HepG2 (cell line): ENCODE results near the gene LBR. TPM values are rescaled to one million over a fixed set of nuclear protein-coding genes. Genes with fewer than 3 reads are reported as not detected.

ENCODE experiments used
- CEBPB ChIP-seq: IDR thresholded peaks from 2 replicates; pipeline ENCODE4 v1.6.1; 2011; ENCODE audit warnings: low read depth, low read length, improper control_type of control experiment, borderline replicate concordance
- FOXK1 ChIP-seq: sonication (generic); formaldehyde crosslinking; IDR thresholded peaks from 2 replicates; pipeline ENCODE4 v1.4.0; 2020; ENCODE audit warnings: low read depth, missing genetic modification reagents, borderline replicate concordance
- HOXA9 ChIP-seq: sonication (generic); formaldehyde crosslinking; IDR thresholded peaks from 2 replicates; pipeline ENCODE4 v1.8.1; 2022; ENCODE audit warnings: missing genetic modification reagents, mild to moderate bottlenecking, moderate library complexity, borderline replicate concordance
- KDM1A ChIP-seq: IDR thresholded peaks from 2 replicates; pipeline ENCODE4 v1.6.1; 2016; ENCODE audit warnings: missing compliant biosample characterization
- NBN ChIP-seq: fragments of 450-650 bp; conservative IDR thresholded peaks from 2 replicates; pipeline ENCODE4 v1.6.1; 2017
- NCOA2 ChIP-seq: sonication (generic); formaldehyde crosslinking; IDR thresholded peaks from 2 replicates; pipeline ENCODE4 v1.8.0; 2022; ENCODE audit warnings: inconsistent platforms
- SP1 ChIP-seq, 2 experiments: fragments of 450-650 bp in 1 of 2; sonication (generic) in 1 of 2; formaldehyde crosslinking in 1 of 2; IDR thresholded peaks; 2 replicates each; pipeline versions ENCODE4 v1.4.0 to v1.6.1; 2016 to 2020; ENCODE audit warnings: missing genetic modification reagents in 1 of 2
- TBL1XR1 ChIP-seq: fragments of 150-350 bp; IDR thresholded peaks from 2 replicates; pipeline ENCODE4 v1.6.1; 2014; ENCODE audit warnings: borderline replicate concordance, low read length; ENCODE audit not compliant: partially characterized antibody
- THYN1 ChIP-seq: sonication (generic); formaldehyde crosslinking; IDR thresholded peaks from 2 replicates; pipeline ENCODE4 v1.8.1; 2023; ENCODE audit warnings: low read depth, mild to moderate bottlenecking, moderate library complexity, missing genetic modification reagents, borderline replicate concordance
- ZBTB7B ChIP-seq: sonication (generic); formaldehyde crosslinking; IDR thresholded peaks from 2 replicates; pipeline ENCODE4 v1.4.0; 2020; ENCODE audit warnings: missing genetic modification reagents
- ZNF766 ChIP-seq: sonication (generic); formaldehyde crosslinking; IDR thresholded peaks from 2 replicates; pipeline ENCODE4 v1.5.0; 2020; ENCODE audit warnings: missing genetic modification reagents, borderline replicate concordance
- ZNF773 ChIP-seq: sonication (generic); formaldehyde crosslinking; IDR thresholded peaks from 2 replicates; pipeline ENCODE4 v1.4.0; 2020; ENCODE audit warnings: missing genetic modification reagents, borderline replicate concordance
- polyA plus RNA-seq, 8 experiments: library from polyadenylated mRNA; depleted of rRNA in 3 of 8; stranded (reverse) in 7 of 8; unstranded in 1 of 8; fragments of >200 nt; fragmentation: Illumina TruSeq in 4 of 8; extraction: Trizol in 4 of 8; gene quantifications; 2 replicates each; pipeline versions ENCODE4 v1.2.1 to v1.2.3, GENCODE V29; 2011 to 2016; ENCODE audit warnings: low read depth in 4 of 8, missing spikeins in 1 of 8, mixed read lengths in 1 of 8; ENCODE audit not compliant: insufficient read depth in 1 of 8
- total RNA-seq, 5 experiments: library from RNA; depleted of rRNA; stranded (reverse); fragments of >200 nt; fragmentation: Illumina TruSeq; extraction: Trizol; gene quantifications; 2 replicates each; pipeline ENCODE4 v1.2.3, GENCODE V29; 2016; ENCODE audit warnings: low read depth in 1 of 5
- TF ChIP-seq, protein P1 (sequence below): sonication (generic); formaldehyde crosslinking; IDR thresholded peaks from 2 replicates; pipeline ENCODE4 v1.8.0; 2022; ENCODE audit warnings: mild to moderate bottlenecking, missing genetic modification reagents
- TF ChIP-seq, protein P2 (sequence below): sonication (generic); formaldehyde crosslinking; IDR thresholded peaks from 2 replicates; pipeline ENCODE4 v1.5.0; 2020; ENCODE audit warnings: mild to moderate bottlenecking, missing genetic modification reagents
- TF ChIP-seq, protein P3 (sequence below): sonication (generic); formaldehyde crosslinking; IDR thresholded peaks from 2 replicates; pipeline ENCODE4 v1.4.0; 2020; ENCODE audit warnings: missing genetic modification reagents, borderline replicate concordance
- TF ChIP-seq, protein P4 (sequence below): sonication (generic); formaldehyde crosslinking; IDR thresholded peaks from 2 replicates; pipeline ENCODE4 v1.4.0; 2020; ENCODE audit warnings: missing genetic modification reagents; ENCODE audit errors: not compliant biosample characterization
- TF ChIP-seq, protein P5 (sequence below): sonication (generic); formaldehyde crosslinking; IDR thresholded peaks from 2 replicates; pipeline ENCODE4 v1.5.0; 2020; ENCODE audit warnings: missing genetic modification reagents
- TF ChIP-seq, protein P6 (sequence below): sonication (generic); formaldehyde crosslinking; conservative IDR thresholded peaks from 2 replicates; pipeline ENCODE4 v1.4.0; 2020; ENCODE audit warnings: missing genetic modification reagents

LBR gene
- total and polyA plus RNA-seq, 2 of the 13 experiments (the other 11 are each of a cell fraction or from before 2014, with no cell fraction given), result 38.9 to 76.7 TPM

DNA sequence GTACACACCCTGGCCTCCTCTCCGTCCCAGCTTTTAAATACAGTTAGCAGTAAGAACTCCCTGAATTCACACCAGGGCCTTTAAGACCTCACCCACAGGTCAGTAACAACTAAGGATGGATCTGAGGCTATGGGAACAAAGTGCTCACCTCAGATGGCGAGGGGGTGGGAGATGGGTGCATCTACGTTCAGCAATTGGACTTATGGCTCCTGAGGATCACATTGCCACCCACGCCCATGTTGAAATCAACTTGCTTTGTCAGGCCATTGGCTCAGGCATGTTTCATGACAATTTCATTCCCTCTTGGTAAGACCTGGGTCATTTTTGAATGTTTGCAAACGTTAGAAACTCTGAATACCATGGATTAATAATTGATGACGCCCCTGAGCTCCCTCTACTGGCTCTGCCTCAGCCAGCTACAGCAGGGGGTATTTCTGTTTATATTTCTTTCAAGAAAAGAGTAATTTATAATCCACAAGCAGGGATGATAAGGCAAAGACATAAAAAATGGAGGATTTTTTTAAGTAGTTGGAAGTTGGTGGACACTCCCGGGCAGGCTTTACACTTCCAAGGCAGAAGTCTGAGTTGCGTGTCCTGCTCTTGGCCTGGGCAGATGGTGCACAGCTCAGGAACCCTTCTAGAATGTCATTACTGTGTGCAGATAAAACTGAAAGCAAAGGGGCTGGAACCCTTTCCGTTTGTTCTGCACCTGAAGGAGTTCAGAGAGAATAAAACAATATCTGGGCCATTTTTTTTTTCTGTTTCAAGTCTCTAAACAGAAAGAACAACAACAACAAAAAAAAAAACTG, 13.7 kb upstream of the LBR start (continued):
- TF ChIP-seq, protein P1, sequence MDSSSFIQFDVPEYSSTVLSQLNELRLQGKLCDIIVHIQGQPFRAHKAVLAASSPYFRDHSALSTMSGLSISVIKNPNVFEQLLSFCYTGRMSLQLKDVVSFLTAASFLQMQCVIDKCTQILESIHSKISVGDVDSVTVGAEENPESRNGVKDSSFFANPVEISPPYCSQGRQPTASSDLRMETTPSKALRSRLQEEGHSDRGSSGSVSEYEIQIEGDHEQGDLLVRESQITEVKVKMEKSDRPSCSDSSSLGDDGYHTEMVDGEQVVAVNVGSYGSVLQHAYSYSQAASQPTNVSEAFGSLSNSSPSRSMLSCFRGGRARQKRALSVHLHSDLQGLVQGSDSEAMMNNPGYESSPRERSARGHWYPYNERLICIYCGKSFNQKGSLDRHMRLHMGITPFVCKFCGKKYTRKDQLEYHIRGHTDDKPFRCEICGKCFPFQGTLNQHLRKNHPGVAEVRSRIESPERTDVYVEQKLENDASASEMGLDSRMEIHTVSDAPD (CRISPR knock-in tag), result no peak; the same call in 1 of the 2 replicates
- TF ChIP-seq, protein P2, sequence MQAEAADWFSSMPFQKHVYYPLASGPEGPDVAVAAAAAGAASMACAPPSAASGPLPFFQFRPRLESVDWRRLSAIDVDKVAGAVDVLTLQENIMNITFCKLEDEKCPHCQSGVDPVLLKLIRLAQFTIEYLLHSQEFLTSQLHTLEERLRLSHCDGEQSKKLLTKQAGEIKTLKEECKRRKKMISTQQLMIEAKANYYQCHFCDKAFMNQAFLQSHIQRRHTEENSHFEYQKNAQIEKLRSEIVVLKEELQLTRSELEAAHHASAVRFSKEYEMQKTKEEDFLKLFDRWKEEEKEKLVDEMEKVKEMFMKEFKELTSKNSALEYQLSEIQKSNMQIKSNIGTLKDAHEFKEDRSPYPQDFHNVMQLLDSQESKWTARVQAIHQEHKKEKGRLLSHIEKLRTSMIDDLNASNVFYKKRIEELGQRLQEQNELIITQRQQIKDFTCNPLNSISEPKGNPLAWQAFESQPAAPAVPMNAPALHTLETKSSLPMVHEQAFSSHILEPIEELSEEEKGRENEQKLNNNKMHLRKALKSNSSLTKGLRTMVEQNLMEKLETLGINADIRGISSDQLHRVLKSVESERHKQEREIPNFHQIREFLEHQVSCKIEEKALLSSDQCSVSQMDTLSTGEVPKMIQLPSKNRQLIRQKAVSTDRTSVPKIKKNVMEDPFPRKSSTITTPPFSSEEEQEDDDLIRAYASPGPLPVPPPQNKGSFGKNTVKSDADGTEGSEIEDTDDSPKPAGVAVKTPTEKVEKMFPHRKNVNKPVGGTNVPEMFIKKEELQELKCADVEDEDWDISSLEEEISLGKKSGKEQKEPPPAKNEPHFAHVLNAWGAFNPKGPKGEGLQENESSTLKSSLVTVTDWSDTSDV (CRISPR knock-in tag), result no peak
- TF ChIP-seq, protein P3, sequence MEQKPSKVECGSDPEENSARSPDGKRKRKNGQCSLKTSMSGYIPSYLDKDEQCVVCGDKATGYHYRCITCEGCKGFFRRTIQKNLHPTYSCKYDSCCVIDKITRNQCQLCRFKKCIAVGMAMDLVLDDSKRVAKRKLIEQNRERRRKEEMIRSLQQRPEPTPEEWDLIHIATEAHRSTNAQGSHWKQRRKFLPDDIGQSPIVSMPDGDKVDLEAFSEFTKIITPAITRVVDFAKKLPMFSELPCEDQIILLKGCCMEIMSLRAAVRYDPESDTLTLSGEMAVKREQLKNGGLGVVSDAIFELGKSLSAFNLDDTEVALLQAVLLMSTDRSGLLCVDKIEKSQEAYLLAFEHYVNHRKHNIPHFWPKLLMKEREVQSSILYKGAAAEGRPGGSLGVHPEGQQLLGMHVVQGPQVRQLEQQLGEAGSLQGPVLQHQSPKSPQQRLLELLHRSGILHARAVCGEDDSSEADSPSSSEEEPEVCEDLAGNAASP, result no peak
- TF ChIP-seq KDM1A (no peak), ZNF766 (no peak), FOXK1 (CRISPR knock-in tag) (no peak), THYN1 (no peak), ZNF773 (CRISPR knock-in tag) (no peak), SP1 (IDR thresholded peaks at IDR 0.05) (no peak), SP1 (CRISPR knock-in tag; IDR thresholded peaks at IDR 0.05) (no peak), HOXA9 (no peak), TBL1XR1 (no peak), ZBTB7B (CRISPR knock-in tag) (0 out of 2 replicates have a peak, but pooled peaks have one; percentile 46), NBN (no peak), NCOA2 (no peak), CEBPB (peak; percentile 55; the same call in 1 of the 2 replicates)
- TF ChIP-seq, protein P4, sequence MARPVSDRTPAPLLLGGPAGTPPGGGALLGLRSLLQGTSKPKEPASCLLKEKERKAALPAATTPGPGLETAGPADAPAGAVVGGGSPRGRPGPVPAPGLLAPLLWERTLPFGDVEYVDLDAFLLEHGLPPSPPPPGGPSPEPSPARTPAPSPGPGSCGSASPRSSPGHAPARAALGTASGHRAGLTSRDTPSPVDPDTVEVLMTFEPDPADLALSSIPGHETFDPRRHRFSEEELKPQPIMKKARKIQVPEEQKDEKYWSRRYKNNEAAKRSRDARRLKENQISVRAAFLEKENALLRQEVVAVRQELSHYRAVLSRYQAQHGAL (CRISPR knock-in tag), result no peak
- TF ChIP-seq, protein P5, sequence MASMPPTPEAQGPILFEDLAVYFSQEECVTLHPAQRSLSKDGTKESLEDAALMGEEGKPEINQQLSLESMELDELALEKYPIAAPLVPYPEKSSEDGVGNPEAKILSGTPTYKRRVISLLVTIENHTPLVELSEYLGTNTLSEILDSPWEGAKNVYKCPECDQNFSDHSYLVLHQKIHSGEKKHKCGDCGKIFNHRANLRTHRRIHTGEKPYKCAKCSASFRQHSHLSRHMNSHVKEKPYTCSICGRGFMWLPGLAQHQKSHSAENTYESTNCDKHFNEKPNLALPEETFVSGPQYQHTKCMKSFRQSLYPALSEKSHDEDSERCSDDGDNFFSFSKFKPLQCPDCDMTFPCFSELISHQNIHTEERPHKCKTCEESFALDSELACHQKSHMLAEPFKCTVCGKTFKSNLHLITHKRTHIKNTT (CRISPR knock-in tag), result no peak
- TF ChIP-seq, protein P6, sequence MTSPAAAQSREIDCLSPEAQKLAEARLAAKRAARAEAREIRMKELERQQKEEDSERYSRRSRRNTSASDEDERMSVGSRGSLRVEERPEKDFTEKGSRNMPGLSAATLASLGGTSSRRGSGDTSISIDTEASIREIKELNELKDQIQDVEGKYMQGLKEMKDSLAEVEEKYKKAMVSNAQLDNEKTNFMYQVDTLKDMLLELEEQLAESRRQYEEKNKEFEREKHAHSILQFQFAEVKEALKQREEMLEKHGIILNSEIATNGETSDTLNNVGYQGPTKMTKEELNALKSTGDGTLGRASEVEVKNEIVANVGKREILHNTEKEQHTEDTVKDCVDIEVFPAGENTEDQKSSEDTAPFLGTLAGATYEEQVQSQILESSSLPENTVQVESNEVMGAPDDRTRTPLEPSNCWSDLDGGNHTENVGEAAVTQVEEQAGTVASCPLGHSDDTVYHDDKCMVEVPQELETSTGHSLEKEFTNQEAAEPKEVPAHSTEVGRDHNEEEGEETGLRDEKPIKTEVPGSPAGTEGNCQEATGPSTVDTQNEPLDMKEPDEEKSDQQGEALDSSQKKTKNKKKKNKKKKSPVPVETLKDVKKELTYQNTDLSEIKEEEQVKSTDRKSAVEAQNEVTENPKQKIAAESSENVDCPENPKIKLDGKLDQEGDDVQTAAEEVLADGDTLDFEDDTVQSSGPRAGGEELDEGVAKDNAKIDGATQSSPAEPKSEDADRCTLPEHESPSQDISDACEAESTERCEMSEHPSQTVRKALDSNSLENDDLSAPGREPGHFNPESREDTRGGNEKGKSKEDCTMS (CRISPR knock-in tag), result no peak
